Measurements from ENCODE around the gene PTPRT.

Gene PTPRT

DNA sequence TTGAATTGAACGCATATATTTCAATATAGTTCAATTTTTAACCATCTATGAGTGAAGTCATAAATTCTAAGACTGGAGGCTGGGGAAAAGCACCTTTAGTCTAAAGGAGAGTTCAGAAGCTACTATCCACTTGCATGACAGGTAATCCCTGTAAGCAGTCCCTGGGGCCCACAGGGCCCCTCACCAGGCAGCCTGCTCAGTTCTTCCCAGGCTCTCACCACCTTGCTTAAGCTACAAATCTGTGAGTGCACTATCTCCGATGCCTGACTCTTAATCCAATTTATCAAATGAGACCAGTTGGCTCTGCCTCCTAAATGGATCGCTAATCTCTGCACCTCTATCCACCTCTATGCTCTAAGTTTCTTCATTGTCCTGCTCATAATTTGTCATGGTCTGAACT is 413.8 kb downstream of the PTPRT start:
- no peak for DNase-seq

DNA sequence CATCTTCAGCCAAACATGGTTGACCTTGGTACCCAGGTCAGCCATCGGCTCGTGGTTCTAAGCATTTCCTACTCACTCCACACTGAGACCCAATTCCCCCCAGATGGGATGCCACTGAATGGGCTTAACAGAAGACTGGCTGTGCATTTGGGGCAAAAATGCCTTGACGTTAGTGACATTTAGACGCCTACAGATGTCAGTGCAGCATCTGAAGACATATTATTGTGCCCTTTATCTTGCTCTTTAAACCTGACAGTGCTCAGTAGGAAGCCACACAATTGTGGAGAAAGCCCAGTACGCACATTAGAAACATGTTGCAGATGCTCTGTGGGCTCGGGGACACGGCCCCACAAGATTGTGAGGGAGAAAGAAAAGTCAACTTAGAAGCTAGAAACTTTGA is 414.7 kb downstream of the PTPRT start:
- no peak for DNase-seq

DNA sequence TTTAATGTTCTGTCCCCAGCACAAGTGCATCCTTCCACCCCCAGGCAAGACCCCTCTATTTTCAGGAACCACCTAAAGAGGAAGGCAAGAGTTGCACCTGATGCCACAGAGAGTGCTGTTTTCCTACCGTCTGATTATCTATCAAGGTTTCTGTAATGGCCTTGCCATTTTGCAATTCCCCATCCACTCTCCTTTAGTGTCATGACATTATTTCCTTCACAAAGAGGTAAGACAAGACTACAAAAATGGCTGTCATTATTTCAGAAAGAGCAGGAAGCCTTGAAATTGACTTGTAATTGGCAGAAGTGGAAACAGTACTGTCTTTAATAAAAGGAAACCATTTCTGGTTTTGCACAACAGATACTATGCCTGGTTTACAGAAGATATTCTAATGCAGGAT is 426.7 kb downstream of the PTPRT start:
- DNase-seq: no peak

DNA sequence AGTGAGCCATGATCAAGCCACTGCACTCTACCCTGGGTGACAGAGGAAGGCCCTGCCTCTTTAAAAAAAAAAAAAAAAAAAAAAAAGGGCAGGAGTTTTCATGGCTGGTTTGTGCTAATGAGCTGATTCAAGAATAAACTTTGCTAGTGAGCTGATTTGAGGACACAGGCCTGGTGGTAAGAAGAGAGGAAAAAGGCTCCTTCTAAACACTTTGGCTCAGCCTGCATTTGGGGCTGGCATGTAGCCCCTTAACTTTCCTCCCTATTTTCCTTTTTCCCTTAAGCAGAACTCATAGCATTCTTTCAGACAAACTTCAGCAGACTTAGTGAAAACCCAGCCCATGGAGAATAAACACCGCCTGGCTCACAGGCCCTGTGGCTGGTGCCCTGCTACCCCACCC is 432.7 kb downstream of the PTPRT start:
- DNase-seq: no peak

DNA sequence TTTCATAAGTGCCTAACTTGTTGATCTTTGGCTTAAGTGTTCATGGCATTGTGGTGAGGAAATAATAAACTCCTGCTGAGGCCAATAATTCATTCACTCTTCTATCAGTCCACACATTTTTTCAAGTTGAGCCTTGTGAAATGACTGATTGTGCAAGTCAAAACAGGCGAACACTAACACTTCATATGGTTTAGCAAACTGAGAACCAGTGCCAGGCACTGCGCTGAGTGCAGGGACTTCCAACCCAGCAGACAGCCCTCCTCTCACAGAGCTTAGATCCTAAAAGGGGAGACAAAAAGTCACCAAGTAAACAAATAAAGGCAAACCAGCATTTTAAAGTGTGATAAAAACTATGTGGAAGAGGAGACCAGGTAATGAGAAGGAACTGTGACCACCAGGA is 435.0 kb downstream of the PTPRT start:
- DNase-seq: no peak

DNA sequence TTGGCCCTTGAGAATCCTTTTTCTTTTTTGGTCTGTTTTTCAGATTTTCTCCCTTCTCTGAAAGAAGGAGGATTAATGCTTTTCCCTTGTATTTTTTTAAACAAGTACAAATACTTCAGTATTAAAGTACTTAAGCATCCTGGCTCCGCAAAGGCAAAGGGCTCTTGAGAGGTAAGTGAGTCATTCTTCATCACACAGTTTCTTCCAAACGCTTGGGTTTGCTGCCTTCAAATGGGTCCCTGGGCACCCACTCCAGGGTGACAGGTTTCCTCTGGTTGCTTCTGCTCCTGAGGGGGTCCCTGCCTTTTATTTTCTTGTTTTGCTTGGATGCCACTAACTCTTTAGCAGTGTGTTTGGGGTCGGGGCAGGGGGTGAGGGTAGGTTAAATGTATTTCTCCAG is 437.1 kb downstream of the PTPRT start:
- DNase-seq: no peak

DNA sequence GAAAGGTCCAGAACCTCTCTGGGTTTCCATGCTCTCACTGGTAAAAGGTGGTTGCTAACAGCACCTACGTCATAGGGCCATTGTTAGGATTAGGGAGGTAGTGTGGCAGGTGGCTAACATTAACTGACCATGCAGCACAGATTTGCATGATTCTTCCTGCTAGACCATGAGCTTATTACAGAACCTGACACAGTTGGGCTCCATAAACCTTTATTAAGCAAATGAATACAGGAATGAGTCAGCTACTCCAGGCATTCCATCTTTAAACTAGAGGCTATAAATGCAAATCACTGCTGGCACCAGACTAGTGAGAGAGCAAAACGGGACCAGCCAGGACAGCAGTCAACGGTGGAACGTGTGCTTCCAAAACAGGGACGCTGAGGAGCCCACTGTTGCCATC is 440.1 kb downstream of the PTPRT start:
- no peak for DNase-seq

DNA sequence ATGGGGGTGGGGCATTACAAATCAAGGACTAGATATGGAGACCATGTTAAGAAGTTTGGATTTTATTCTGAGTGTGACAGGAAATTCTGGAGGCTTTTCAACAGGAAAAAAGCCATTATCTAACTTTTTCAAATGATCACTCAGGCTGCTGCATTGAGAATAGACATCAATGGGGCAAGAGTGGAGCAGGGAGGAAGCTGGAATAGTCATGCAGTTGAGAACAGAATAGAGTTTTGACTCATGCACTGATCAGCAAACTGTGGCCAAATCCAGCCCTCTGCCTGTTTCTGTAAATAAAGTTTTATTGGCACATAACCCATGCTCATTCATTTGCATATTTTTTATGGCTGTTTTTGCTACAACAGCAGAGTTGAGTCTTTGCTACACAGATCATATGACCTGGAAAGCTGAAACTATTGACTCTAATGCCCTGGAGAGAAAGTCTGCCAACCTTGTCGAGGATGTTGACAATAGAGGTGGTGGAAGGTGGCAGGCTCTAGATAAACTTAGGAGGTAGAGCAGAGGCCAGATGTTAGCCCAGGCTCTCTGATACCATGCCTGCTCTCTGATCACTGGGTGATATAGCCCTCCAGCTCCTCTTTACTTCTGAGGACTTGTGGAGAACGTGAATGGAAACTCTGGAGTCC is 441.8 kb downstream of the PTPRT start:
- DNase-seq: no peak

DNA sequence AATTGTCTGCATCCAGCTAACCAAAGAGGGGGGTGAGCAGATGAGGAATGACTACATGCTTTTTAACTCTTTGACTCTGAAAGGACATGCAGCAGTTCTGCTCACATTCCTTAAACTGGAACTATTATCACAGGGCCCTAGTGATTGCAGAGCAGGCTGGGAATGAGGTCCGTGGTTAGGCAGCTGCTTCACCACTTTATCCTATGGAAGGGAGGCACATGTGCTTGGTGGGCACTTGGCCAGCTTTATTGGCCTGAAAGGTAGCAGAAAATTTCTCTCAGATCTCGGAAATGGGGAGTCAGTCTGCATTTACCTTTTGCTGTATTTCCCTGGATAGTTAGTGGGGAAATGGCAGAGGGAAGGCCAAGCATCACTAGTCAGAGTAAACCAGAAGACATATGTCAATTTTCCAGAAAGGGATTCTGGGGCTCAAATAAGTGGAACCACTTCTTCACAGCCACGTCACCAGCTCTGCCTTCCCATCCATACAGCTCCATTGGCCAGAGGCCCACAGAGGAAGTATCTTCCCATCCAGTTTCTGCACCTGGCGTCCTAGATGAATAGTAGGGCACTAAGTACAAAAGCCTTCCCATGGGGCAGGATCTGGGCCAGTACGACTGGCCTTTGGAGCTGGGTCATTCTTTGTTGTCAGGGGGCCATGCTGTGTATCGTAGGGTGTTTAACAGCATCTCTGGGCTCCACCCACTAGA is 444.8 kb downstream of the PTPRT start:
- no peak for DNase-seq

DNA sequence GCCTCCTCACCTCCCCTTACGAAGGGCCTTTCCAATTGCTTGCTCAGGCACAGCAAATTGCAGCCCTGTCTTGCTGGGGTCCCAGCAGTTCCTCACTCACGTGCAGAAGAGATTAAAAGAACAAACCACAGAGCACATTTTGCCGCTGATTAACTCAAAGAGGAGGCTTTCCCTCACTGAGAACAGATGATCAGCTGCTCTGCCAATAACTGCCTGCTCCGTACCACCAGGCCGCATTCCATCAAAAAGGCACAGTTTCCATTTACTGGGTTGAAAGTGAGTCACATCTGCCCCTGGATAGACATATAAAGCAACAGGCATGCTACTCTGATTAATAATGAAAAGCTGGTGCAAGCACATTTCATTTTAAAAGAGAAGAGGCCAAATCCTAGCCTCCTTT is 446.8 kb downstream of the PTPRT start:
- no peak for DNase-seq

DNA sequence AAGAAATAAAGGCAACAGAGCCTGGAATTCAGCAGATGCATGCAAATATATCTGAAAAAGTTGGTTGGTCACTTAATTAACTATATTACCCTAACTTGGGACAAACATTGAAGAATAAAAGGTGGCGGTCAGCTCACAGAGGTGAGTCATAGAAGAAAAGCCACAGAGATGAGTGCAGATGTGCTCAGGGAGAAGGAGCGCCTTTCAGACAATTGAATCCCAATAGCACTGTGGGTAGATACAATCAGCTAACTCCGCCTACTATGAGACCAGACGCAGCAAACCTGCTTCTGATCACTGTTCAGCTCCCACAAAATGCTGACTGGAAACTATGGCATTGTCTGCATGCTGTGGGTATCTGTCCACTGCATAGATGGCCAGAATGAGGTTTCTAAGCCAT is 447.8 kb downstream of the PTPRT start:
- DNase-seq: no peak

DNA sequence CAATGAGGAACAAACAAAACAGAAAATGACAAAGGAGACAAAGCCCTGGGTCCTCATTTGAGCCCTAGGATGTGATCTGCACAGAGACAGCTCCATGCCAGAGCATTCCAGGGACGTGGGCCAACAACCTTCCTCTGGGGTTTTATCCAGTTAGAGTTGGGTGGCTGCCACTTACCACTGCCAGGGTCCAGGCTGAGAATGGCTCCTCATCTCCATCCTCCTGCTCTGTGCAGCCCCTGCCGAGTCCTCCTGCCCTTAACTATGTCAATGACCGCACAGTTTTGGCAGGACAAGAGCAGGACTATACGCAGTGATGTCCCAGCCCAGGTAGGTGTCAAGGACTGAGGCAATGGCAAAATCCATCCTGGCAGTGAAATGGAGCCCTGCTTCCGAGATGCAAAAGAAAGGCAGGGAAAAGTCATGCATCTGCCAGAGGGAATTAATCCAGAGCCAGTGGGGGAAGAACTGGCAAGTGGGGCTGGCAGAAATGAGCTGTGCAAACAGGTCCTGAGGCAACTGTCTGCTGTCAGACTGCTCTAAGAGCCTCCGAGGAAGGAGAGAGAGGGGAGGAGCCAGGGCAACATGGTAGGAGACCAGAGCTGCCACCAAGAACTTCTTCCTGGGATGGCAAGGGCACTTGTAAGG is 449.4 kb downstream of the PTPRT start:
- DNase-seq: no peak

DNA sequence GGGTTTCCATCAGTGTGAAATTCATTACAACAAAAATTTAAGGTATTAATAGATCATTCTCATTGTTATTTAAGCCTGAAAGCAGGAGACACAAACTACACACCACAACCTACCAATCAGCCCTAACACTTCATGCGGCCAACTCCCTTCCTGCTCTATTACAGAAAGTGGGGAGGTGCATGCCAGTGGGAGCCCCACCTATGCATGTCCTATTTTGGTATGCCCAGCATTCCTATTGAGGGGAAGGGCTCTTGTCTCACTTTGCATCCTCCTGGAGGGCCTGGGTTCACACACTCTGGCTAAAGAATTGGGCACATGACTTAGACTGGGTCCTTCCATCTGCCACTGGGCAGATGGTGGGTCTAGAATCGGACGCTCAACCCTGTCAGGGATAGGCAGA is 450.0 kb downstream of the PTPRT start:
- no peak for DNase-seq

DNA sequence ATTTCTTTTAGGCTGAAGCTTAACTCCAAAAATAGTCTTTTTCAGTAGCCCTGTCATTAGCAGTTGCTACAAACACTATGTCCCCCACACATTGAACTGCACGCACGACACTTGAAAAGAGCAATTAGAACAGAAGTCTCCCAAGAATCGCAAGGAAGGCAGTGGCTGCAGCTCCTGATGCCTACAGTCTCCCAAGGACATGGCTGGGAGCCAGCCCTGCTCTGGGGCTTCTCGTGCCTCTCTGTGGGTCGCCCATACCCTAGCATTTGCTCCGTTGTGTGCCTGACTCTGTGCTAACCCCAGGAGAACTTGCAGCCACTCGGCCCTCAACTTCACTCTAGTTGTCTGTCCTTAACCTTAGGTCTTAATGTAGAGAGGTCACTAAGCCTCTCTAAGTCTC is 454.2 kb downstream of the PTPRT start:
- DNase-seq: no peak

DNA sequence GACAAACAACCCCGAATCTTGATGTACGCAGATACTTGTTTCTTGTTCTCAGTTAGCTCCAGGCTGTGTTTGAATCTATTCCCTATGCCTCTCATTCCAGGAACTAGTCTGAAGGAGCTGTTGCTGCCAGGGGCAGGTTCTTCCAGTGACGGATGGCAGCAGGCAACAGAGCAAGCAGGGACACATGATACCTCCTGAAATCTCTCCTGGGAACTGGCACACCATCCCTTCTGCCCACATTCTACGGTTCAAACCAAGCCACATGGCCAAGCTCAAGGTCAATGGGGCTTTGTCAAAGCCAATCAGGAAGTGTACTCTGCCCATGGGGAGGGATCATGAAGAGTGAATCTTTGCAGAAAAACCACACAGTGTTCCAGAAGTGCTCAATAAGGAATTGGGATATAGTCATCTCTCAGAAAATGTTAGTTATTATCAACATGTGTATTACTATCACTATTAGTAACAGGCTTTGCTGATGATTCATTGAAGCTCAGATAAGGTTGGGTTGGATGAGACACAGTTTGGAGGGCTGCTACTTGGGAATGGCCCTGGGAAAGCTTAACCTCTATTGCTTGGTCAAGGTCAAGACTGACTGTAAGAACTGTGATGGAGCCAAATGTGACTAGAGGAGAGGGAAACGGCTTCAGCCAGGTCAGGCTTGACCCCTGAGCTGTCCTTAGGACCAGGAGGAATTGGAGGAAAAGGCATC is 454.9 kb downstream of the PTPRT start:
- DNase-seq: no peak

DNA sequence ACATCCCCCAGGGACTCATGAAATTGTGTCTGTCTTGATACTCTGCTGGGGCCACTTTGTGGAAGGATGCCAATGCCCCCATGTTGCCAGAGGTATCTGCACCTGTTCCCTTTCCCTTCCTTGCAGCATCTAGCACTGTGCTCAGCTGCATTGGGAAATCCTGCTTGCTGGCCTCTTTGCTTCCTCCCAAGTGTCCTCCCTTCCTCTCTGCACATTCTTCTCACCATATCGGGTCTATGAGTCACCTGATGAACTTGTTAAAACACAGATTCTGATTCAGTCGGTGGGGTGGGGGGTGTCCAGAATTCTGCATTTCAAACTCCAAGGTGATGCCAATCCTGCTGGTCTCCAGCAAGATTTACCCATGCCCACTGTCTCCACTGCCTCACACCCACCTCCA is 467.8 kb downstream of the PTPRT start:
- no peak for DNase-seq

DNA sequence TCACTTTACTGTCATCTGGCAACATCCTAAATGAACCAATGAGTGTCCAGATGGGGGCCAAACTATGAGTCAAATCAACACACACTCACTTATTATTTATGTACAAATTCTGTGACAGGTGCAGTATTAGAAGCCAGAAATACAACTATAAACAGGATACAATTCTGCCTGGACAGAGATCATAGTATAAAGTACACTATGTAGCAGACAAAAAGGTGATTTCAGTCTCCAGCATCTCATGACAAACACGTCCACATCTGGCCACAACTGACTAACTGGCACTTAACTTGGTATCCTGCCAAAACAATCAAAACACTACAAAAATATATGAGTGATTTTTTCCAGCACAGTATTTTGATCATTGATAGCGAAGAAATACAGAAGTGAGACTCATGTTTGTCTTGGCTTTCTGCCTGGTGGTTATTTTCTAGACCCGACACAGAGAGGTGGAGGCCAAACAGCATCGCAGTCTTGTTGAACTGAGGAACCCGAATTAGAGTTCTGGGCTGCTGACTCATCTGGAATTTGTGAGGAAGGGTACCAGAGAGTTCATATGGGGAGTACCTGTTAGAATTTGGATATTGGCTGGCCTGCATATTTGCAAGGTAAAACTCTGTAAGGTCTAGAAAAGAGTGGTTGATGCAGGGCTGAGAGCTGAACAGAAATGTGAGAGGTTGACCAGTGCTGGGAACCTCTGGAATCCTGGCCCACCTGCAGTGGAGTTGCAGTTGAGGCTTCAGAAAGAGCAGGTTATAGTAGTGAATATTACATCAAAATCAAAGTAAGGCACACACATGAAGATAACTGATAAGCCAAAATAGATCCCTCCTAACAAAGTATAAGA is 475.2 kb downstream of the PTPRT start:
- no peak for DNase-seq

DNA sequence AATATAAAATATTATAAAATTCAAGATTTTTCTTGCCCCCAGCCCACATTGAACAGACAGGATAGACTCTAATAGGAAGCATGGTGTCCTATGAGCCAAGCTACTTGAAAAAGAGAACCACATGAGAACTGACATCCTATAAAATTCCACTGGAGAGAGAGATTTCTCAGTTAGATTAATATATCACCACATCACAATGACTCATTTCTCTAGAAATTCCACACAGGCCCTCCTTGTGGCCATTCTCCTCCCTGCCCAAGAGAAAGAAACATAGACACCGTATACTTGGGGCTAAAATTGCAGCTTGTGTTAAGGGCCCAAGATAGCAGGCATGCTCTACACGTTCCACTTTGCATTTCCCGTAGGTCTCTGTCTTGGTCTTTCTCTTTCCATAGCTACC is 481.4 kb downstream of the PTPRT start:
- DNase-seq: no peak

DNA sequence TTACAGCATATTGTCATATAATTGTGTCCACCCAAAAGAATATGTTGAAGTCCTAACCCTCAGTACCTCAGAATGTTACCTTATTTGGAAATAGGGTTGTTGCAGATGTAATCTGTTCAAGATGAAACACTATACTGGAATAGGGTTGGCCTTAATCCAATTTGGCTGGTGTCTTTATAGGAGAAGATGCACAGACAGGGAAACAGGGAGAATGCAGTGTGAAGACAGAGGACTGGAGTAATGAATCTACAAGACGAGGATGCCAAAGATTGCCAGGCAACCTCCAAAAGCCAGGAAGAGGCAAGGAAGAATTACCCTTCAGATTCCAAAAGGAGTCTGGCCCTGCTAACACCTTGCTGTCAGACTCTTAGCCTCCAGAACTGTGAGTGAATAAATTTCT is 482.9 kb downstream of the PTPRT start:
- no peak for DNase-seq

DNA sequence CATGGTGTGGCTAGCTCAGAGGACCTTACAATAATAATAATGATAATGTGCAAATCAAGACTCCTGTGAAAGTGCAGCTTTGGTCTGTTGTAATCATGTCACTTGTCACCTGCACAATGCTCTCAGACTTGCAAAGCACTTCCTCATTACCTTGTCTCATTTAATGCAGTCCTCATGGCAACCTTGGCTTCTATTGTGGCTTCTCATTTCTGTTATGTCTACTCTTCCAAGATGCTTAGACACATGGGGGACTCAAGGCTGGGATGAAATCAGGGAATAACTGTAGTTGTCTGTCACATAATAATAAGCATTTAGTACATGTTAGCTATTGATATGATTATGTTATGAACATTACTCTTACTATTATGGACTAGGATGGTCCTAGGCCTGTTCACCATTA is 484.2 kb downstream of the PTPRT start:
- DNase-seq: no peak

DNA sequence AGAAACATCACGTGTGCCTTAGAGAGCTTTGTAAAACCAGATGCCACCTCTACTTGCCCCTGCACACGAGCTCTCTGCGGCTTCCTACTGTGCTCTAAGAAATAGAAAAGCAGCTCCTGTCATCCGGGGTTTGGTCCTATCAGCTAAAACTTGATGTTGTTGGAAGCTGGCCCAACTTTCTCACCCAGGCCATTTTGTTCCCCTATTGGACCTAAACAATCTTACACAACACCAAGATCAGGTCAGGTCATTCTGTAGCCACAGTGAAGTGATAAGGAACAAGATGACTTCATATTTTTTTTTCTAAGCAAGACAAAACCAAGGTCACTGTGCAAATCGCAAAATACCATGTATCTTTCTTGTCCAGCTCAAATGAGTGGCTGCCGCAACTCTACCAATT is 486.0 kb downstream of the PTPRT start:
- DNase-seq: no peak

DNA sequence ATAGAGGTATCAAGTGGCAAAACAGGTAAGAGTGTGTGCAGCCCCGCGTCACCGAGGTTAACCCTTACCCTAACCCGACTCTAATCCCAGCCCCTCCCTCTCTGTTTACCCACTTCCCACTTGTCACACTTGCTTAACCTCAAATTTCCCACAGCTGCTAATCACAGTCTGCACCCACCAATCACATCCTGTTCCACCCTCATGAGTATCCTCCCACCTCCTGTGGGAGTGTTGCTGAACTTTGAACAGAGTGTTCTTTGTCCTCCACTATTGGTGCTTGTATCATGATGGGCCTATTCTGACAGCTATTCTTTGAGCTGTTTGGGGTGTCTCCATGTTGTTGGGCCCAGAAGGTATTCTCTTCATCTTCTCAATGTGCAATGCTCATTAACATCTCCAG is 487.8 kb downstream of the PTPRT start:
- DNase-seq: no peak

DNA sequence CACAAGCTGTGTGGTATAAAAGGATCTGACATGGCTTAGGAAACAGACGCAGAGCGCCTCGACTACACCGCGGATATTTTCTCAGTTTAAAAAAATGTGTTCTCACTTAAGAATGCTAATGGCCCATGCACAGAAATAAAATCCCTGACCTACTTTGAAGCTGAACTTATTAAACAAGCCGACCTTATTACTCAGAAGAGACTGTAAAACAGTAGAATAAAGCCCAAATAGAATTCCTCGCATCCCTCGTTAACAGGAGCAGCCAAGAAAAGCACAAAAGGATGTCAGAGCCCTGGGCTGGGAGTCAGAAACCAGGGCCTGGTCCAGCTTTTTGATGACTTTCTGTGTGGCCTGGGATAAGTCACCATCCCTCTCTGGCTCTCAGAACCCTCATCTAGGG is 489.3 kb downstream of the PTPRT start:
- DNase-seq: no peak

All from CD4-positive, alpha-beta T cell treated with Interleukin-4 for 4 hours (primary cell).